OCI-LY7 (cell line): Measurements from ENCODE around the gene CAND2. TPM values are rescaled to one million over a fixed set of nuclear protein-coding genes. Genes with fewer than 3 reads are reported as not detected.
A peak's percentile ranks its signal among the peaks of the same experiment; 100 is the strongest.

Experiments used
- BruUV-seq: library from RNA; stranded (reverse); fragments of 400-500 nt; replicated peaks from 2 replicates; lab custom pipeline; 2021; lab: Mats Ljungman, UMichigan
- CTCF ChIA-PET: fragments of 300-600 bp; sonication (Branson Sonifier 250); formaldehyde crosslinking; loops from one replicate; lab custom pipeline; 2022; ENCODE audit warnings: antibody characterized with exemption; ENCODE audit not compliant: unreplicated experiment; lab: Charles Lee
- POLR2A ChIA-PET: fragments of 300-600 bp; sonication (Branson Sonifier 250); formaldehyde crosslinking; loops from one replicate; lab custom pipeline; 2022; ENCODE audit warnings: antibody characterized with exemption; lab: Charles Lee
- DNase-seq: peaks from one replicate; pipeline ENCODE4 v3.0.0-alpha.2; 2015; ENCODE audit warnings: low spot score
- H2AFZ ChIP-seq: fragments of 200-600 bp; sonication (generic), shearing (Covaris generic); 2 replicates; pipeline ENCODE4 v1.6.1; 2014; ENCODE audit warnings: mild to moderate bottlenecking, antibody characterized with exemption, low read length, moderate library complexity
- H3K27ac ChIP-seq: fragments of 200-600 bp; sonication (generic); 2 replicates; pipeline ENCODE4 v1.5.1; 2014; ENCODE audit warnings: mixed run types, low read depth, mild to moderate bottlenecking, moderate library complexity, low read length, inconsistent platforms; ENCODE audit not compliant: poor library complexity, severe bottlenecking
- H3K36me3 ChIP-seq: fragments of 200-600 bp; sonication (generic); 2 replicates; pipeline ENCODE4 v1.6.1; 2014; ENCODE audit warnings: mild to moderate bottlenecking, antibody characterized with exemption, low read length, moderate library complexity, mixed read lengths; ENCODE audit not compliant: insufficient read depth
- H3K4me1 ChIP-seq: fragments of 200-600 bp; sonication (generic); 2 replicates; pipeline ENCODE4 v1.5.1; 2014; ENCODE audit warnings: mild to moderate bottlenecking, low read length; ENCODE audit not compliant: insufficient read depth, poor library complexity, severe bottlenecking
- H3K4me2 ChIP-seq: fragments of 200-600 bp; sonication (generic); 2 replicates; pipeline ENCODE4 v1.6.1; 2014; ENCODE audit warnings: mild to moderate bottlenecking, low read length
- H3K4me3 ChIP-seq: fragments of 200-600 bp; sonication (generic); 2 replicates; pipeline ENCODE4 v1.5.1; 2014; ENCODE audit warnings: mild to moderate bottlenecking, low read depth, low read length; ENCODE audit not compliant: poor library complexity, severe bottlenecking
- H3K79me2 ChIP-seq: fragments of 200-600 bp; sonication (generic); 2 replicates; pipeline ENCODE4 v1.6.1; 2016; ENCODE audit warnings: low read depth, mild to moderate bottlenecking, low read length, moderate library complexity, mixed read lengths; ENCODE audit not compliant: insufficient read depth
- H3K9me2 ChIP-seq: fragments of 200-600 bp; sonication (generic); 2 replicates; pipeline ENCODE4 v1.6.1; 2016; ENCODE audit warnings: mild to moderate bottlenecking, low read length, mixed read lengths; ENCODE audit not compliant: insufficient read depth
- H3K9me3 ChIP-seq: fragments of 200-600 bp; sonication (generic); 2 replicates; pipeline ENCODE4 v1.6.1; 2014; ENCODE audit warnings: mild to moderate bottlenecking, mixed run types, low read length, mixed read lengths
- H4K20me1 ChIP-seq: fragments of 200-600 bp; sonication (generic); 2 replicates; pipeline ENCODE4 v1.6.1; 2014; ENCODE audit warnings: mild to moderate bottlenecking, antibody characterized with exemption, low read length, moderate library complexity, mixed read lengths; ENCODE audit not compliant: insufficient read depth
- EZH2phosphoT487 ChIP-seq: fragments of 200-600 bp; sonication (generic); IDR thresholded peaks from 2 replicates; pipeline ENCODE4 v1.6.1; 2018; ENCODE audit warnings: low read depth, borderline replicate concordance, mild to moderate bottlenecking, mixed run types, antibody characterized with exemption, low read length, moderate library complexity, mixed read lengths
- intact Hi-C: fragments of 100-400 bp; cut with micrococcal nuclease; formaldehyde crosslinking; loops from one replicate; pipeline ENCODE4 v1.10.0; 2022; ENCODE audit not compliant: unreplicated experiment
- total RNA-seq, 2 experiments: library from RNA; depleted of rRNA in 1 of 2; stranded (reverse); fragments of >200 nt in 1 of 2; shearing (Covaris generic) in 1 of 2; gene quantifications; 2 replicates each; pipeline ENCODE4 v1.2.3, GENCODE V29; 2014 to 2022
- TF ChIP-seq, protein P1 (sequence below): fragments of 200-600 bp; sonication (generic); conservative IDR thresholded peaks from 2 replicates; pipeline ENCODE4 v1.5.1; 2014; ENCODE audit warnings: mild to moderate bottlenecking, antibody characterized with exemption, low read length, moderate library complexity, mixed read lengths

CAND2 gene
- total RNA-seq, 2 experiments from 2014 or later, result 4.1 to 11.0 TPM

DNA sequence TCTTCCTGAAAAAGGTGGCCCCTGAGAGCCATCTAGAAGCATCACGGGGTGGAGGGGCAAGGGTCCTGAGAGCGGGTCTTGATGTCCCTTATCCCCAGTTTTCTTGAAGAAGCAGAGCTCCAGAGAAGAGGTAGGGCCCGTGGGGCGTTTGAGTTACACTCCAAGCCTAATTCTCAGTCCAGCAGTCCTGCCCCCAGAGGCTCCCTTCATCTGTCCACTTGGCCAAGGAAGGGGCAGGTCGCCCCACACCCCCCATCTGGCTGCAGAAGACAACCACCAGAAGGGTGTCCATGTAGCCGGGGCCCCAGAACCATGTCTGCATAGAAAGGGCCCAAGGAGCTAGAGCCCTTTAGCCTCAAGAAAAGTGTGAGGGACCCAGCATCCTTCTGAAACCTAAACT is 70.4 kb downstream of the CAND2 start:
- H3K9me2 ChIP-seq, result no peaks in the 10 kb centered on the region
- H3K4me1 ChIP-seq, result peaks cover 8% of the 10 kb centered on the region
- H3K27ac ChIP-seq, result no peak overlapping the region
- TF ChIP-seq EZH2phosphoT487, result no peak
- TF ChIP-seq, protein P1, sequence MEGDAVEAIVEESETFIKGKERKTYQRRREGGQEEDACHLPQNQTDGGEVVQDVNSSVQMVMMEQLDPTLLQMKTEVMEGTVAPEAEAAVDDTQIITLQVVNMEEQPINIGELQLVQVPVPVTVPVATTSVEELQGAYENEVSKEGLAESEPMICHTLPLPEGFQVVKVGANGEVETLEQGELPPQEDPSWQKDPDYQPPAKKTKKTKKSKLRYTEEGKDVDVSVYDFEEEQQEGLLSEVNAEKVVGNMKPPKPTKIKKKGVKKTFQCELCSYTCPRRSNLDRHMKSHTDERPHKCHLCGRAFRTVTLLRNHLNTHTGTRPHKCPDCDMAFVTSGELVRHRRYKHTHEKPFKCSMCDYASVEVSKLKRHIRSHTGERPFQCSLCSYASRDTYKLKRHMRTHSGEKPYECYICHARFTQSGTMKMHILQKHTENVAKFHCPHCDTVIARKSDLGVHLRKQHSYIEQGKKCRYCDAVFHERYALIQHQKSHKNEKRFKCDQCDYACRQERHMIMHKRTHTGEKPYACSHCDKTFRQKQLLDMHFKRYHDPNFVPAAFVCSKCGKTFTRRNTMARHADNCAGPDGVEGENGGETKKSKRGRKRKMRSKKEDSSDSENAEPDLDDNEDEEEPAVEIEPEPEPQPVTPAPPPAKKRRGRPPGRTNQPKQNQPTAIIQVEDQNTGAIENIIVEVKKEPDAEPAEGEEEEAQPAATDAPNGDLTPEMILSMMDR, result no peak
- no peaks in the 10 kb centered on the region for H3K79me2 ChIP-seq
- H3K9me3 ChIP-seq, result 0 out of 2 replicates have a peak, but pooled peaks cover 5% of the 10 kb centered on the region
- no peaks in the 10 kb centered on the region for H3K36me3 ChIP-seq
- ChIA-PET CTCF (no interaction called here), POLR2A (no interaction called here)
- intact Hi-C loops, result no loop called here
- no peak overlapping the region for H3K4me3 ChIP-seq
- no peak for DNase-seq
- H4K20me1 ChIP-seq, result no peaks in the 10 kb centered on the region
- H3K4me2 ChIP-seq, result no peak overlapping the region
- no peak overlapping the region for H2AFZ ChIP-seq
- no TSS peak for BruUV-seq

DNA sequence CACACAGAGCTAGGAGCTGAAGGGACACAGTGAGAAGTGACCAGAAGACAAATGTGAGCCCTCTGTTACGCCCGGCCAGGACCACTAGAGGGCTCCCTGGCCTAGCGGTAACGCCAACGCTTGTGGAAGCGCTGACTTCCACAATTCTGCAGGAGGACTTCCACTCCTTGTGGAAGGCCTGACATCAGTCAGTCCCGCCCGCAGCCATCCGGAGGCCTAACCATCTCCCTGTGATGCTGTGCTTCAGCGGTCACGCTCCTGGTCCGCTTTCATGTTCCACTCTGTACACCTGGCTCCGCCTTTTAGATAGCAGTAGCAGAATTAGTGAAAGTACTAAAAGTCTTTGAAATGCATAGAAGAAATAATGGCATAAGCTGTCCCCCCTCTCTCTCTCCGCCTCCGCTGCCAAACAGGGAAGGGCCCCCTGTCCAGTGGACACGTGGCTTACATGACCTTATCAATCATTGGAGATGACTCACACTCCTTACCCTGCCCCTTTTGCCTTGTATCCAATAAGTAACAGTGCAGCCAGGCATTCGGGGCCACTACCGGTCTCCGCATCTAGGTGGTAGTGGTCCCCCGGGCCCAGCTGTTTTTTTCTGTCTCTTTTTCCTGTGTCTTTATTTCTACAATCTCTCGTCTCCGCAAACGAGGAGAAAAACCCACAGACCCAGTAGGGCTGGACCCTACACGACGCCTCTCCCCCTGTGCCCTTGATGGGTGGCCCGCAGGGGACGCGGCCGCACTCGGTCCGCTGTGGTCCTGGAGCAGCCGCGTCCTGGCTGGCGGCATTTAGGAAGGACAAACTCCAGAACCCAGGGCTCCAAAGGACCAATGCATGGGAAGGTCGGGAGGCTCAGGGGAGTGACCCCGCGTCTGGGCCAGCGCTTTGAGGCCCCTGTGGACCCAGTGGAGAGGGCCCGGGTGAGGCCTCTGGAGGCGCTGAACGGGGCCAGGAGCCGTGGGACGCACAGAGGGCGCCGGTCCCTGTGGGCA is 71.9 kb downstream of the CAND2 start:
- Histone ChIP-seq H3K79me2 (no peaks in the 10 kb centered on the region), H4K20me1 (no peaks in the 10 kb centered on the region), H2AFZ (no peak overlapping the region), H3K4me2 (peak overlapping the region; percentile 58), H3K4me3 (peak overlapping the region; percentile 46), H3K9me2 (no peaks in the 10 kb centered on the region), H3K36me3 (no peaks in the 10 kb centered on the region), H3K9me3 (0 out of 2 replicates have a peak, but pooled peaks cover 5% of the 10 kb centered on the region), H3K4me1 (peaks cover 8% of the 10 kb centered on the region), H3K27ac (no peak overlapping the region)
- TF ChIP-seq, protein P1, result peak; percentile 87
- TF ChIP-seq EZH2phosphoT487, result no peak
- peak; percentile 77 for DNase-seq
- intact Hi-C loops, result loop anchor here (1.0 kb wide), 1 partner anchor 24 kb away; no protein-coding TSS in a partner anchor
- CTCF ChIA-PET, result interaction anchor here (0.6 to 1.4 kb wide), 2 partner anchors 16 to 23 kb away, joined by 3 to 8 read pairs; no protein-coding TSS in a partner anchor
- no TSS peak for BruUV-seq
- POLR2A ChIA-PET, result no interaction called here
